WERI-Rb-1 (cell line): ENCODE data around the gene INPP4B.

Experiments
- DNase-seq: peaks from one replicate; pipeline ENCODE4 v3.0.0-alpha.2; 2020
- H3K27ac ChIP-seq: fragments of 250-450 bp; sonication (Bioruptor Pico); 2 replicates; pipeline ENCODE4 v1.5.1; 2020; ENCODE audit warnings: mild to moderate bottlenecking, moderate library complexity
- H3K27me3 ChIP-seq: fragments of 250-450 bp; sonication (Bioruptor Pico); 2 replicates; pipeline ENCODE4 v1.5.1; 2021; ENCODE audit warnings: mild to moderate bottlenecking, low read depth, moderate library complexity; ENCODE audit not compliant: insufficient read depth, severe bottlenecking
- H3K36me3 ChIP-seq: fragments of 250-450 bp; sonication (Bioruptor Pico); 2 replicates; pipeline ENCODE4 v1.5.1; 2020; ENCODE audit warnings: mild to moderate bottlenecking, moderate library complexity
- H3K4me3 ChIP-seq: 2 replicates; pipeline ENCODE4 v1.5.1; 2011; ENCODE audit warnings: low read depth, mild to moderate bottlenecking, control low read depth, low read length
- H3K9me3 ChIP-seq: fragments of 250-450 bp; sonication (Bioruptor Pico); 2 replicates; pipeline ENCODE4 v1.5.1; 2021; ENCODE audit warnings: mild to moderate bottlenecking, moderate library complexity; ENCODE audit not compliant: severe bottlenecking
- TF ChIP-seq, protein P1 (sequence below): IDR thresholded peaks from 2 replicates; pipeline ENCODE4 v1.5.1; 2011; ENCODE audit warnings: low read depth, mild to moderate bottlenecking, control low read depth, inconsistent platforms, low read length

INPP4B gene

DNA sequence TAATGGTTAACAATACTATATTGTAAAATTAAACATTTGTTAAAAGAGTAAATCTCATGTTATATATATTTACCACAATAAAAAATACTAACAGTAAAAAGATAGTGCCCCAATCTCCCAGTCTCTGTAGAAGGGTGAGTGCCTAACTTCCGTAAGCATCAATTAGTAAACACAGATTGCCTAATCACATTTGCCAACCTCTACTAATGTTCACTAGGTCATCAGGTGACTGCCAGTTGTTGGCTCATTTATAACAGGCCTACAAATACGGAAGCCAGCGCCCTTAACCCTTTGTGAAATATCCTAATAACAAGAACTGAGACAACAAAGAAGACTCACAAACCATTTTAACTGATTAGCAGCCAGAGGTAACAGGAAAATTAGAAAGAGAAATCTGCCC is 345.1 kb downstream of the INPP4B start:
- H3K27ac ChIP-seq: no peak overlapping the region
- TF ChIP-seq, protein P1, sequence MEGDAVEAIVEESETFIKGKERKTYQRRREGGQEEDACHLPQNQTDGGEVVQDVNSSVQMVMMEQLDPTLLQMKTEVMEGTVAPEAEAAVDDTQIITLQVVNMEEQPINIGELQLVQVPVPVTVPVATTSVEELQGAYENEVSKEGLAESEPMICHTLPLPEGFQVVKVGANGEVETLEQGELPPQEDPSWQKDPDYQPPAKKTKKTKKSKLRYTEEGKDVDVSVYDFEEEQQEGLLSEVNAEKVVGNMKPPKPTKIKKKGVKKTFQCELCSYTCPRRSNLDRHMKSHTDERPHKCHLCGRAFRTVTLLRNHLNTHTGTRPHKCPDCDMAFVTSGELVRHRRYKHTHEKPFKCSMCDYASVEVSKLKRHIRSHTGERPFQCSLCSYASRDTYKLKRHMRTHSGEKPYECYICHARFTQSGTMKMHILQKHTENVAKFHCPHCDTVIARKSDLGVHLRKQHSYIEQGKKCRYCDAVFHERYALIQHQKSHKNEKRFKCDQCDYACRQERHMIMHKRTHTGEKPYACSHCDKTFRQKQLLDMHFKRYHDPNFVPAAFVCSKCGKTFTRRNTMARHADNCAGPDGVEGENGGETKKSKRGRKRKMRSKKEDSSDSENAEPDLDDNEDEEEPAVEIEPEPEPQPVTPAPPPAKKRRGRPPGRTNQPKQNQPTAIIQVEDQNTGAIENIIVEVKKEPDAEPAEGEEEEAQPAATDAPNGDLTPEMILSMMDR: no peak
- DNase-seq: no peak
- no peaks in the 10 kb centered on the region for H3K27me3 ChIP-seq
- H3K9me3 ChIP-seq: no peaks in the 10 kb centered on the region
- H3K36me3 ChIP-seq: no peaks in the 10 kb centered on the region
- no peak overlapping the region for H3K4me3 ChIP-seq

DNA sequence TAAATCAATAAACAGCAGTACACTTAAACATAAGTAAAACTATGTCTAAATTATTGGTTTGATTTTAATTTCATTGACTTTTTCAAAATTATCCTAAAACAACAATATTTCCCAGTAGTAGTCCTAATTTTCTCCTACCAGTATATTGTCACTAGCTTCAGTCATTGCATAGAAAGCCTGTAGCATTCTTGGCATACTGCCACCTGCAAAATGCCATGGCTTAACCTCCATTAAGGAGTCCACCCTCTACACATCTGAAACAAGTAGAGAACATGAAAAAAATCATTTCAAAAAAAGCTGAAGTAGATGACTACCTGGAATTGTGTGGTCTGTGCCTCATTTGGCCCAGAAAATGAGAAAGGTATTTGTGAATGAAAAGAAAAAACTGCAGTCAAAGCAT is 348.5 kb downstream of the INPP4B start:
- no peak overlapping the region for H3K27ac ChIP-seq
- H3K36me3 ChIP-seq: no peaks in the 10 kb centered on the region
- TF ChIP-seq, protein P1: no peak
- H3K4me3 ChIP-seq: no peak overlapping the region
- H3K9me3 ChIP-seq: no peaks in the 10 kb centered on the region
- no peaks in the 10 kb centered on the region for H3K27me3 ChIP-seq
- no peak for DNase-seq

DNA sequence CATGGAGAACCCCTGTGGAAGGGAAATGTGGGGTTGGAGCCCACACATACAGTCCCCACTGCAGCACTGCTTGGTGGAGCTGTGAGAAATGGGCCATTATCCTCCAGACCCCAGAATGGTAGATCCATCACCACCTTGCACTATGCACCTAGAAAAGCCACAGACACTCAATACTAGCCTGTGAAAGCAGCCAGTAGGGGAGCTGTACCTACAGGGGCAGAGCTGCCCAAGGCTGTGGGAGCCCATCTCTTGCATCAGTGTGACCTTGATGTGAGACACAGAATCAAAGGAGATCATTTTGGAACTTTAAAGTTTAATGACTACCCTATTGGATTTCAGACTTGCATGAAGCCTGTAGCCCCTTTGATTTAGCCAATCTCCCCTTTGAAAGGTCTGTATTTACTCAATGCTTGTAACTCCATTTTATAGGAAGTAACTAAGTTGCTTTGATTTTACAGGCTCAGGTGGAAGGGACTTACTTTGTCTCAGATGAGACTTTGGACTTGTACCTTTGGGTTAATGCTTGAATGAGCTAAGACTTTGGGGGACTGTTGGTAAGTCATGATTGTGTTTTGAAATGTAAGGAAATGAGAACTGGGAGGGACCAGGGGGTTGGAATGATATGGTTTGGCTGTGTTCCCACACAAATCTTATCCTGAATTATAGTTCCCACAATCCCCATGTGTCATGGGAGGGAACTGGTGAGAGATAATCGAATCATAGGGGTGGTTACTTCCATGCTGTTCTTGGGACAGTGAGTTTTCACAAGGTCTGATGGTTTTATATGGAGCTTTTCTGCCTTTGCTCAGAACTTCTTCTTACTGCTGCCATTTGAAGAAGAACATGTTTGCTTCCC is 352.6 kb downstream of the INPP4B start:
- DNase-seq: no peak
- TF ChIP-seq, protein P1: no peak
- Histone ChIP-seq H3K4me3 (no peak overlapping the region), H3K27me3 (no peaks in the 10 kb centered on the region), H3K9me3 (no peaks in the 10 kb centered on the region), H3K36me3 (no peaks in the 10 kb centered on the region), H3K27ac (no peak overlapping the region)

DNA sequence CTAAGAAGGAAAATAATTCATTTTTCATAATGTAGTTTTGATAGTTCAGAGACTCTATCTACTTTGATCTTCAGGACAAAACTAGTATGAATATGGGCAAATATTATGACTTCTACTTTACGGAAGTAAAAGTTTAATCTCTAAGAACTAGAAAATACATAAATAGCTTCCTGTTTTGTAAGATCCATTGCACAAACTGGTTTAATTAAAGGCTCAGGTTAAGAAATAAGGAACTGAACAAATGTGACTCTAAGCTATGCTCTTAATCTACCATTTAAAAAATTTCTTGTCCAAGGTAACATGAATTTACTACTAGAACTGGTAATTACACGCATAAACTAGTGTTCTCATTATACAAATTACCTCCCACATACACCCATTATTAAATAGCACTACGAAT is 360.6 kb downstream of the INPP4B start:
- no peak overlapping the region for H3K27ac ChIP-seq
- DNase-seq: no peak
- no peaks in the 10 kb centered on the region for H3K27me3 ChIP-seq
- H3K36me3 ChIP-seq: no peaks in the 10 kb centered on the region
- no peak overlapping the region for H3K4me3 ChIP-seq
- TF ChIP-seq, protein P1: no peak
- no peaks in the 10 kb centered on the region for H3K9me3 ChIP-seq

DNA sequence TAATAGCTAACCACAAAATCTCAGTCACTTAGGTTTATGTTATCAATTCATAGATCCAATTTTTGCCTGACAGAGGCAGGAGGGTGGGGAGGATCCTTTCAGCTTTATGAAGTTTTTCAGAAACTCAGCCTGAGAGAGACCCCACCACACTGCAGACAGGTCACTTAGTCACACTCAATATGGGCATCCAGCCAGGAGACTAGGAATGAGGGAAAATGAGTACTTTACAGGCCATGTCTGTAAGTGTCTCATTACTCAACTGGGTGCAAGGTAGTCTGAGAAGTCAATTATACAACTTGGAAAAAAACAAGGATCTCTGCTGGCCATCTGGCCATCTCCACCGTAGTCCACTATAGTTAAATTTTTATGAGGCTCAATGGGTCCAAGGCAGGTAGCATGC is 365.9 kb downstream of the INPP4B start:
- Histone ChIP-seq H3K4me3 (no peak overlapping the region), H3K9me3 (no peaks in the 10 kb centered on the region), H3K27ac (no peak overlapping the region), H3K36me3 (no peaks in the 10 kb centered on the region), H3K27me3 (no peaks in the 10 kb centered on the region)
- TF ChIP-seq, protein P1: no peak
- no peak for DNase-seq

DNA sequence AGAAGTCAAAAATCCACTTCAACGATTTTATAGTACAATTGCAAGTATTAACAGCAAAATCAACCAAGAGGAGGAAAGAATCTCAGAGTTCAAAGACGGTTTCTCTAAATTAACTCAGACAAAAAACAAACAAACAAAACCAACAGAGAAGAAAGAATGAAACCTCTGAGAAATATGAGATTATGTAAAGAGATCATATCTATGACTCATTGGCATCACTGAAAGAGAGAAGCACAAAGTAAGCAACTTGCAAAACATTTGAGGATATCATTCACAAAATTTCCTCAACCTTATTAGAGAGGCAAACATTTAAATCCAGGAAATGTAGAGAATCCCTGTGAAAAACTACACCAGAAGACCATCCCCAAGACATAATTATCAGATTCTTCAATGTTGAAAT is 370.4 kb downstream of the INPP4B start:
- Histone ChIP-seq H3K36me3 (no peaks in the 10 kb centered on the region), H3K27ac (no peak overlapping the region), H3K4me3 (no peak overlapping the region), H3K27me3 (no peaks in the 10 kb centered on the region), H3K9me3 (no peaks in the 10 kb centered on the region)
- TF ChIP-seq, protein P1: no peak
- DNase-seq: no peak
